ENCODE results near the gene TBXAS1.

GRCh38 chr7:140024585-140024984 is 195.5 kb downstream of the TBXAS1 start:
- TF ChIP-seq CTCF (IDR thresholded peaks at IDR 0.05) (no peak), POLR2AphosphoS5 (IDR thresholded peaks at IDR 0.05) (no peak), POLR2A (IDR thresholded peaks at IDR 0.05) (no peak)

Data from transverse colon (tissue), 4 donors.